ENCODE data around the gene HS3ST3A1. TPM values are rescaled to one million over a fixed set of nuclear protein-coding genes. Genes with fewer than 3 reads are reported as not detected.

HS3ST3A1 gene
- total and polyA plus RNA-seq, 2 of the 4 experiments (the other 2 are of a cell fraction), result 8.8 to 9.0 TPM

GRCh38 chr17:13462146-13462545 is 139.6 kb downstream of the HS3ST3A1 start:
- Histone ChIP-seq H3K4me3 (ENCODE audit: insufficient read depth, low read depth, low read length) (no peak overlapping the region), H3K36me3 (ENCODE audit: control insufficient read depth, insufficient read depth, low read length) (no peaks in the 10 kb centered on the region), H2AK5ac (ENCODE audit: low read depth, low read length) (no peak overlapping the region), H2AFZ (replicated peaks; ENCODE audit: low read length, poor library complexity) (no peak overlapping the region), H2BK120ac (ENCODE audit: low read depth, low read length) (no peak overlapping the region), H2AK9ac (replicated peaks; ENCODE audit: low read depth, low read length, poor library complexity) (no peak overlapping the region), H4K20me1 (ENCODE audit: insufficient read depth, low read length) (no peaks in the 10 kb centered on the region), H4K8ac (ENCODE audit: low read depth in 2 of 2, low read length in 2 of 2) (no peak overlapping the region), H4K5ac (ENCODE audit: low read depth, low read length) (no peak overlapping the region), H3K4me1 (ENCODE audit: control insufficient read depth, insufficient read depth, low read length) (peaks cover 2% of the 10 kb centered on the region; the same call in 1 of the 2 replicates), H3K9me3 (ENCODE audit: control insufficient read depth, insufficient read depth, low read length) (no peaks in the 10 kb centered on the region), H3K27ac (ENCODE audit: insufficient read depth, low read length) (no peak overlapping the region), H3K9me1 (ENCODE audit: insufficient read depth, low read length) (no peaks in the 10 kb centered on the region), H3K56ac (ENCODE audit: extremely low read depth, insufficient read depth, low read length) (no peak overlapping the region), H3K79me1 (ENCODE audit: low read depth in 1 of 2, low read length in 2 of 2) (no peaks in the 10 kb centered on the region), H4K91ac (ENCODE audit: insufficient read depth, low read depth, low read length) (no peak overlapping the region), H3K9ac (ENCODE audit: low read depth, low read length) (no peak overlapping the region), H2BK15ac (ENCODE audit: low read depth, low read length) (0 out of 3 replicates have a peak overlapping the region, but pooled peaks have one; percentile 31), H3K4ac (ENCODE audit: low read depth, low read length) (no peak overlapping the region), H3K27me3 (ENCODE audit: control insufficient read depth, insufficient read depth, low read length) (no peaks in the 10 kb centered on the region; the same call in 1 of the 2 replicates), H3K14ac (replicated peaks; ENCODE audit: low read depth, low read length) (no peak overlapping the region), H3K18ac (ENCODE audit: low read depth, low read length) (no peak overlapping the region), H3K4me2 (ENCODE audit: low read depth, low read length) (no peak overlapping the region), H2BK5ac (ENCODE audit: low read depth, low read length, poor library complexity, severe bottlenecking) (no peak overlapping the region), H2BK20ac (ENCODE audit: low read depth, low read length) (no peak overlapping the region), H3K23ac (ENCODE audit: low read depth, low read length) (0 out of 2 replicates have a peak overlapping the region, but pooled peaks have one; percentile 42)
- in situ Hi-C loops (cut with MboI; ENCODE audit: low sequenced_read_pairs), result no loop called here
- POLR2A ChIA-PET (ENCODE audit: unreplicated experiment), result no interaction called here
- ATAC-seq (ENCODE audit: low read depth), result peak; percentile 85
- no CpG with 5 or more reads among the region's 1 CpG for WGBS, 2 experiments (ENCODE audit: extremely low coverage in 2 of 2, insufficient read length in 1 of 2)
- TF ChIP-seq FOS (IDR thresholded peaks at IDR 0.05; ENCODE audit: low read depth, low read length) (no peak), MAZ (IDR thresholded peaks at IDR 0.05; ENCODE audit: borderline replicate concordance, low read depth, low read length) (no peak), CEBPB (IDR thresholded peaks at IDR 0.05; ENCODE audit: low read depth, low read length) (no peak), USF2 (IDR thresholded peaks at IDR 0.05; ENCODE audit: low read depth, low read length) (no peak), MAFK (IDR thresholded peaks at IDR 0.05; ENCODE audit: low read depth, low read length) (no peak), CHD1 (IDR thresholded peaks at IDR 0.05; ENCODE audit: low read depth, low read length) (no peak), BHLHE40 (IDR thresholded peaks at IDR 0.05; ENCODE audit: low read depth, low read length) (no peak), NFE2L2 (IDR thresholded peaks at IDR 0.05; ENCODE audit: low read depth, low read length) (no peak), SMC3 (IDR thresholded peaks at IDR 0.05; ENCODE audit: low read depth, low read length) (no peak), RCOR1 (IDR thresholded peaks at IDR 0.05; ENCODE audit: insufficient replicate concordance, low read length) (no peak), MXI1 (IDR thresholded peaks at IDR 0.05; ENCODE audit: borderline replicate concordance, low read depth, low read length) (no peak), RAD21 (IDR thresholded peaks at IDR 0.05; ENCODE audit: low read length) (no peak), CTCF (conservative IDR thresholded peaks at IDR 0.05; ENCODE audit: low read depth, low read length) (no peak)
- DNase-seq, result peak; percentile 80
- dilution Hi-C loops (cut with HindIII; ENCODE audit: low sequenced_read_pairs, unreplicated experiment), result no loop called here
- intact Hi-C loops (cut with micrococcal nuclease), result no loop called here
- CTCF ChIA-PET, result no interaction called here
- no TSS peak for BruUV-seq (replicated peaks)
